Left kidney (tissue), 2 donors: Measurements from ENCODE around the gene DUSP22. TPM values are rescaled to one million over a fixed set of nuclear protein-coding genes. Genes with fewer than 3 reads are reported as not detected.

Experiments used
- DNase-seq: peaks from one replicate; pipeline ENCODE4 v3.0.0-alpha.2; 2013
- polyA plus RNA-seq: library from polyadenylated mRNA; unstranded; fragments of 120-200 nt; gene quantifications from one replicate; pipeline ENCODE4 v1.2.1, GENCODE V29; 2013; ENCODE audit not compliant: insufficient read length

The DUSP22 gene
- polyA plus RNA-seq, 1 donor: 21.2 TPM

DNA sequence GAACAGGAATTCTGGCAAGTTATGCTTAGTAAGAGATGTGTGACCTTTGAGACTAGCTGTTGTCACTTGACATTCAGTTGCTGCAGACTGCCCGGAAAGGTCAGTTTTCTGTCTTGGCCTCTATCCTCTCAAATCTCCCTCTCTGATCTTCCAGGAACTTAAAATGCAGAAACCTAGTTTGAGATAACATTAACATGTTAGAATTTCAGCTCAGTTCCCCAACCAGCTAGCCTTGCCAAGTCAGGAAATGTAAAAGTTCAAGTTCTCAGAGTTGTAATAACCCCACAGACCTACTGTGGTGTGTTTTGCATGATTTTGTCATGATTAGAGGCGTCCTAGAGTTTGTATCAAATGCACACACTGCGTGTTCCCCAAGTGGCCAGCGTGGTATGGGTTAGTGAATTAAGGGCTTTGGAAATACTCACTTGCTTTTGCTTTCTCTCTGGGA is 46.6 kb downstream of the DUSP22 start:
- no peak for DNase-seq

DNA sequence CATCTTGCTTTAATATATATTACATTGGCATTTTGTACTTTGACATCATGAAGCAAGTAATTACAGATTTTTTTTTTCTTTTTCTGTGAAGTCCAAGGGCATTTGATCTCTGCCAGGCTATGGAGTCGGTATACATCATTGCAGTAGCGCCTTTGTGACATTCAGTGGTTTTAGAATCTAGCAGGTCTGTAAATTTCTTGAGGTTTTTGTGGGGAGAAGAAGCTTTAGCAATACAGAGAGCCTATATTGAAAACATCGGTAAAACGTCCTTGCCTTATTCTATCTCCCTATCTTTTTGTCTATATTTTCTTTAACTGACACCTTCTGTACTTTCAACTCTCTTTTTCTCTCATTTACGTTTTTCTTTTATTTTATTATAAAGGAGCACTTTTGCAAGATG is 47.2 kb downstream of the DUSP22 start:
- DNase-seq: no peak

DNA sequence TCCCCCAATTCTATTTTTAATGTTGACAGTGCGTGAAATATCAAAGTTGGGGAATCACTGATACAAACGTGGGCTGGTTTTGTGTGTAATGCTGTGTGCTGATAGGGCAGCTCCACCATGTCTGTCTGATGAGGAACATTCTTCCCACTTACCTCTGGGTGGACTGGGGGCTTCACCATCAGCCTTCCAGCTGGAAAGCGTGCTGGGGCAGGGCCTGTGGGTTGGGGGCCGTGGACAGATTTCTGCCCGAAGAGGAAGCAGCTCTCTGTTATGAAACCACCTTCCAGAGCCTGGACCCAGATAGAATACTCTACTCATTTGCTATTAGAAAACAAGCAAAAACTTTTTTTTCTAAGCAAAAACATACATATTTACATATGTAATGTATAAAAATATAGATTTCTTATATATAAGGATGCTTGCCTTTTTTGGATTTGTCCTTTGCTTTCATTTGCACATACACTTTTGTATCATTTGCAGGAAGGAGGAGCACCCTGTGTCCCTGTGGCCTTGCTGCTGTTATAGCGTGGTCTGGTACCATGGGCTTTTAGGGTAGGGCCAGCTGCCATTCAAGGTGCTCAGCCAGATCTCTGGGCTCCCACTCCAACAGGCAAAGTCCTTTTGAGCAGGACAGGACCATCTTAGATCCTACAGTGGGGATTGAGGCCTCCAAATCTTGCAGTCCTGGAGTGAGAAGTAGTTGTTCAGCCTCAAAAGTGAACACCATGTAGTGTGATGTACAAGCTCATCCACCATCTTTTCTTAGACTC is 48.1 kb downstream of the DUSP22 start:
- no peak for DNase-seq

DNA sequence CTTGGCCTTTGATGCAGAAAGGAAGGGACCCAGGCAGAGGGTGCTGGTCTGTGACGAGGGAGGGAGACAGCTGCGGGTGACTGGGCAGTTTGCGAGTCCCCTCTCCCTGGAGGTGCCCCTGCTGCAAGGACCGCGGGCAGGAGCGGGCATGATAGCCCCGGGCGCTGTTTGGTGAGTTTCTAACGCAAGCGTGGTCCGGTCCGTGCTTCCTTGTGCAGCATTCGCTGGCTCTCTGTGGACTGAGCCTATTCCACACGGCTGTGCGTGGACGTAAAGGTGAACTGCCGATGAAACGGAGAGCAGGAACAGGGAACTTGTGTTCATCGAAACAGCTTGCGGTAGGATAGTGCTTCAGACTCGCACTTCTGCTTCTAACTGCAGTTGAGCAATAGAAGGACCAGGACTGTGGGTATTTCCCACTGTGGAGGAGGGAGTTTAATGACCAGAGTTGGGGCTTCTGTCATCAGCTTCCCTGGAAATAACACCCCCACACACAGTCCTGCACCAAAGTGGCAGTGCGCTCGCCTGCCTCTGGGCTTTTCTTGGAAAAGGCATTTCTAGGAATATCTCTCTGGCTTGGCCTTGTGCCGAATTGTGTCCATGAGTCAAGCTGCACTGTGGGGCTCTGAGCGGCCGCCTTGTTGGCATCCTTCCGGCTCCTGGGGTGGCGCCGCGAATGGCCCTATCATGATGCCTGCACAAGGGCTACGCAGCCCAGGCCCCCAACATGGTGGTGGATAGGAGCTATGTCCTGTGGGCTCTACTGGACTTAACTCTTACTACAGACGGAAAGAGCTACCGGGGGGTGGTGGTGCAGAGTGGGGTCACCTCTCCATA is 48.9 kb downstream of the DUSP22 start:
- DNase-seq: no peak

DNA sequence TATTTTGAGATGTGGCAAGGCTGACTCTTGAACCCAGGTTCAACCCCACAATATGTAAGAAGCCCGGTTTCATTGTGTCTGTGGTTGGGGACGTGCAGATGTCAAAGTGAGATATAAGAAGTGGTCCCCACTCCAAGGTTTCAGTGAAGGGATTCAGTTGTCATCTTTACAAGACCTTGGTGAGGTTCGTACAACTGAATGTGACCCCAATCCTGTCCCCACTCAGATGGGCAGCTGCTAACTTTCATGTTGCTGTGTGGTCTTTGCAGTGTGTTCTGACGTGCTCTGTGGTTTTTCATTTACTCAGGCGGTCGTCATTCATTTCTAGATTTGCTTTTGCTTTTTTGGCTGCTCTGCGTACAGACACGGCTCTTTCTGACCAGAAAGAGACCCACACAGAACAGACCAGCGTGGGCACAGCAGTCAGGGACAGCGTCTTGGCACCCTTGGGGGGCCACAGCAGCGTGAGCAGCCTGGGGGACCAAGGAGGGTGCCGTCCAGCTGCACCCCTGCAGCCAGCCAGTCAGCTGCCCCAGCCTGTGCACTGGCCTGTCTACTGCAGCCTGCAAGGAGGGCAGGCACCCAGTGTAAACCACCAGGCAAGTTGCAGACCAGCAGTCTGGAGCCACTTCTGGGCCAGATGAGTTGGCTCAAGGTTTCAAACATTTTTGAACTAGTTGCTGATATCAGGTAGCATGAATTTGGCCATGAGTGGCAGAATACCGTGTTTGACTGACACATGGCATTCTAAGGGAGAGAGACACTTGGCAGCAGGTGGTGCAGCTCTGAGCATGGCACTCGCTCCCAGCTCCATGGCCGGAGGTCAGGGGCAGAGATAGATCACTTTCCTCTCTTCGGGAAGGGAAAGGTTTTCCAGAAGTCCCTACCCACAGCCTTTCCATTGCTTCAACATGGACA is 49.9 kb downstream of the DUSP22 start:
- DNase-seq: no peak

DNA sequence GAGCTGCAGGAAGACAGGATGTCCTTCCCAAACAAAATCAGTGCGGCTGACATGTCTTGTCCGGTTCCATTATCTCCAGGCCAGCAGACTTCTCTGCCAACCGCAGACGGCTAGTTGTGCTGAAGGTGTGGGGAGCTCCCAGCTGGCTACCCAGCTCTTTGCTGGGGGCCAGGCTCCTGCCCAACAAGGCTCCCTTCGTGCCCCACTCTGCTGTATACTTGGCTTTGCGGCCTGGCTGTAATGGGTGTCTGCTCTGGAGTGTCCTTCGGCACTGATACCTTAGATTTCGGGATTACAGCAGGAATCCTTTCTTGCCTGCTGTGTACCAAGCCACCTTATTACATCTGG is 50.5 kb downstream of the DUSP22 start:
- no peak for DNase-seq

DNA sequence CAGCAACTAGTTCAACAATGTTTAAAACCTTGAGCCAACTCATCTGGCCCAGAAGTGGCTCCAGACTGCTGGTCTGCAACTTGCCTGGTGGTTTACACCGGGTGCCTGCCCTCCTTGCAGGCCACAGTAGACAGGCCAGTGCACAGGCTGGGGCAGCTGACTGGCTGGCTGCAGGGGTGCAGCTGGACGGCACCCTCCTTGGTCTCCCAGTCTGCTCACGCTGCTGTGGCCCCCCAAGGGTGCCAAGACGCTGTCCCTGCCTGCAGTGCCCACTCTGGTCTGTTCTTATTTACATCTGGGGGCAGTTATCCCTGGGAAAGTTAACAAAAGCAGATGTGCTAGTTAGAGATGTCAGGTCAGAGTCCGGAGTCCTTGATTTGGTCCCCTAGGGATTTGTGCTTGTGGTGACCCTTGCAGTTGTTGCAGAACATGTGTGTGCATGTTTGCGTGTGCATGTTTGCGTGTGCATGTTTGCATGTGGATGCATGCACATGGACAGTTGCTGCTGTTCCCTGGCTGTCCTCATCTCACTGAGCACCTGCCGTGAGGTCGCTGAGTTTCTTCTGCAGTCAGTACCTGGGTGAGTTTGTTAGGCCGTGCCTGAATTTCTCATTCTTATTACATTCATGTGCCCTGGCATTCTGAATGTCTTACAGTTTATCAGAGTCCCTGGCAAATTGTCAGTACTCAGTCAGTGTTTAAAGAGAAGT is 51.1 kb downstream of the DUSP22 start:
- DNase-seq: no peak

DNA sequence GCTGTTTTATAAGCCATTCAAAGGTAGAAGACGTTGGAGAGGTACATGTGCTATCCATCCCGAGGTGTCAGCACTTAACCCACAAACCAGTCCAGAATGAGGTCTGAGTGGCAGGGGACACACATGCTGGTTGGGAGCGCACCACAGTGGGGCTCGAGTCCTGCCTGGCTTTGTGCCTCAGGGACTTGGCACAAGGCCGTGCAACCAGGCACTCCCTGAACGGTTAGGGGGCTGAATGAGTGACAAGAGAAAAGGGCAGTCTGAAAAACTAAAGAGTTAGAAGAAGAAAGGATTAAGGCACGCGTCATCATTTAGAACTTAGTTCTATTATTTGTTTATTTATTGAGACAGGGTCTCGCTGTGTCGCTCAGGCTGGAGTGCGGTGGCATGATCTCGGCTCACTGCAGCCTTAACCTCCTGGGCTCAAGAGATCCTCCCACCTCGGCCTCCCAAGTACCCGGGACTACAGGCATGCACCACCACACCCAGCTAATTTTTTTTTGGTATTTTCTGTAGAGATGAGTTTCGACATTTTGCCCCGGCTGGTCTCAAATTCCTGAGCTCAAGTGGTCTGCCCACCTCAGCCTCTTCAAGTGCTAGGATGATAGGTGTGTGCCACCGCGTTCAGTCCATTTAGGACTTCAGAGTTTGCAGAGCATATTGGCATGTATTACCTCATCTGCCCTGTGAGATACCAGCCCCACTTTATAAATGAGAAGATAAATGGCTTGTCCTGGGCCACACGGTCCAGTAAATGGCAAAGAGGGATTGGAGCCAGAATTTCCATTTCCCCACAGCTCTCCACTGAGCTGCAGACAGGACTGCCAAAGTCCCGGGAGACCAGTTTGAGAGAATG is 51.9 kb downstream of the DUSP22 start:
- no peak for DNase-seq

DNA sequence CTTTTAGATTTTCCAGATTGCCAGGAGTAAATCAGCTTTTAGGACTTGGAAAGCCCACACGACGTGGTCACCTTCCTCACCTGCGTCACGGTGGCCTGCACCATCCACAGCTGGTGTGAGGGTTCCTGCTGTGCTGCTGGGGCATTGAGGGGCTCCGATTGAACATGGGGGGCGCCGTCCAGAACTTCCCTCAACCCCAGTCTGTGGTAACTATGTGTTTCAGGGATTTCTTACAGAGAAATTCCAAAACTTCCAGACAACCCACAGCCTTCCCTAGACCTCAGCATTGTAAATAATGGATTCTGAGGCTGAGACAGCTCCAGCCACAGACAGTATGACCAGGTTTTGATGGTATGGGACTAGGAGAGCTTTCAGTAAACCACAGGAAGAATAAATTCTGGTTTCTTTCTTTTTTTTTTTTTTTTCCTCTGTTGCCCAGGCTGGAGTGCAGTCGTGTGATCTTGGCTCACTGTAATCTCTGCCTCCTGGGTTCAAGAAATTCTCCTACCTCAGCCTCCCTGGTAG is 52.6 kb downstream of the DUSP22 start:
- no peak for DNase-seq

DNA sequence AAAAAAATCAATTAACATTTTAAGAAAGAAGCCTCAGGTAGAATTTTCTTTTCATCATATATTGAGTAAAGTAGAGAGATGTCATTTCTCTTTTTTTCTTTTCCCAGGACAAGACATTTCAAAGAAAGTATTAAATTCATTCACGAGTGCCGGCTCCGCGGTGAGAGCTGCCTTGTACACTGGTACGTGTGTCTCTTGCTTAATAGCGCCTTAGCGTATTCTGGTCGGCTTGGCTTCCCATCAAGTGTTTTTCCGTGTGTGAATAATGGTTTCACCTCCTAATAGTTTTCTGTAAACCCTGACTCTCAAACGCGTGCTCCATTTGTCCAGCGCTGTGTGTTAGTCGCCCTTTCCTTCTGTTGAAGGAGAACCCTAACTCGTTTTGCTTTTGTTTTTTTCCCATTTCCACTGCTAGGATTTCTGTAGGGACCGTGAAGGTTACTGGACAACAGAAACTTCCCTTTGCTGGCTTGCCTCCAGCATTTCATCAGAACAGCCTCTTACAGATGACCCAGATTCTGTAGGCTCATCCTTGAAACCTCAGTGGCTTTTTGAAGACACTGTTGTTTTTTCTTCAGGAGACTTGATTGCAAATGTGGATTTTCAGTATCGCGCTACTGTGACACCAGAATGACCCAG is 53.6 kb downstream of the DUSP22 start:
- no peak for DNase-seq

DNA sequence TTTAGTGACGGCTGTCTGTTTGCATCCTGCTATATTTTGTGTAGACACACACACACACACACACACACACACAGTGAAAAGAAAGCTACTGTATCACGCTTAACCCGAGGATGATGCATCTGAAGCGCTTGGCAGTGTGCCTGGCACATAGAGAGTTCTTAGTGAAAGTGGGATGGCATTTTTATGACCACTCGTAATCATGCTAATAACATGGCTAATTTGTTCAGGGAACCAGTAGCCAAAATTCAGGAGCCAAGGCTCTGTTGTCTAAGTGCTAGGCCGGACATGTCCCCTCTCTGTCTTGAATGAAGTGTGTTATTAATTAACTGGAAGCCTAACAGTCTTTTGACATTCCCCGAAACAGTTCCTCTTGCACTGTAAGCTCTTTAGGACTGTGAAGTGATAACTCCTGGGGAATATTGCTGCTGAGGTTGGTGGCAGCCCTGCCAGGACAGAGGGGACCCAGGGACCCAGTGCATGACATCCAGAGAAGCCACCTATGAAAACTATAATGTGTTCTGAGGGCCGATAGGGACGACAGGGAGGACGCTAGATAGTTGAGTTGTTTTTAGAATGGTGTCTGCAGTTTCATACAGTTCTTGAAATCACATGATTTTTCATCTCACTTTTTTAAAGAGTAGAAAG is 54.2 kb downstream of the DUSP22 start:
- DNase-seq: no peak

DNA sequence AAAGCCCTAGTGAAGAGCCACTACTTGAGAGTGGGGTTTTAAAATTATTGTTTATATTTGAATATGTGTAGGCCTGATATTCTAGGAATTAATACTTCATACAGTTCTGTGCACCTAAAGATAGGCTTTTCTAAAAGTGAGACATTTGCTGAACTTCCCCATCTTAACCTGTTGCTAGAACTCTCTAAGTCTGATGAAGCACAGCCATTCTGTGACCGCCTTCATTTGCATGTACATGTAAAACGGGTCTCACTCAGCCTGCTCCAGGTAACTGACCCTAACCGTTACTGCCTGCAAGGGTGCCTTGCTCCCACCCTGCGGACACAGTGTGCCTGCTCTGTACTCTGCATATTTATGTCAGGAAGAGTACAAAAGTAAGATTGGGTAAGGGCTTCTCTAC is 54.9 kb downstream of the DUSP22 start:
- no peak for DNase-seq

DNA sequence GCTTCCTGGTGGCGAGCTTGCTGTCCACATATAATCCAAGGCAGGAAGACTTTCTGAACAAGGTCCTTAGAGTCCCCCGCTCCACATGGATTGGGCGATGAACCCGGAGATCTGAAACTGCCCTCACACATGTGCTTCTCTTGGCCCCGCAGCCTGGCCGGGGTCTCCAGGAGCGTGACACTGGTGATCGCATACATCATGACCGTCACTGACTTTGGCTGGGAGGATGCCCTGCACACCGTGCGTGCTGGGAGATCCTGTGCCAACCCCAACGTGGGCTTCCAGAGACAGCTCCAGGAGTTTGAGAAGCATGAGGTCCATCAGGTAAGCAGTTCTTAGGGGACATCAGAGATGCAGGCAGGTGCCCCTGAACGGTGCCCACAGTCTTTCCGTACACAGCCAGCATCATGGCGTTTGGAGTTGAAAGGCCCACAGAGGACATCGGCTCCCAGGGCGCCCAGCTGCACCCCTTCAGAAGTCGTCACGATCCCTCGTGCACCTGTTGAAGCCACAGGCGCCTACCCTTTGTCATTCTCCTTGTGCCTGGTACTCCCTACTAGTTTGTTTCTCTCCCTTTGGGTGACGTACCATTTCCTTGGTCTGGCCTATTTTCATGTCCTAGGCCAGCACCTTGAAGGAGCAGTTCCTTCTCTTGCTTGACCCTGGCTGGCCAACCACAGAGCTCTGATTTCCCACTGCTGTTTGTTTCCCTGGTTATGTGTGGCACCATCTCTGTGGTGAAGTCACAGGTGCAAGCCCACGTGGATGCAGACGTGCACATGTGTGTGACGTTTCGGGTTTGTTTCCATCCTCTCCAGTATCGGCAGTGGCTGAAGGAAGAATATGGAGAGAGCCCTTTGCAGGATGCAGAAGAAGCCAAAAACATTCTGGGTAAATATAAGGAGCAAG is 55.9 kb downstream of the DUSP22 start:
- no peak for DNase-seq

DNA sequence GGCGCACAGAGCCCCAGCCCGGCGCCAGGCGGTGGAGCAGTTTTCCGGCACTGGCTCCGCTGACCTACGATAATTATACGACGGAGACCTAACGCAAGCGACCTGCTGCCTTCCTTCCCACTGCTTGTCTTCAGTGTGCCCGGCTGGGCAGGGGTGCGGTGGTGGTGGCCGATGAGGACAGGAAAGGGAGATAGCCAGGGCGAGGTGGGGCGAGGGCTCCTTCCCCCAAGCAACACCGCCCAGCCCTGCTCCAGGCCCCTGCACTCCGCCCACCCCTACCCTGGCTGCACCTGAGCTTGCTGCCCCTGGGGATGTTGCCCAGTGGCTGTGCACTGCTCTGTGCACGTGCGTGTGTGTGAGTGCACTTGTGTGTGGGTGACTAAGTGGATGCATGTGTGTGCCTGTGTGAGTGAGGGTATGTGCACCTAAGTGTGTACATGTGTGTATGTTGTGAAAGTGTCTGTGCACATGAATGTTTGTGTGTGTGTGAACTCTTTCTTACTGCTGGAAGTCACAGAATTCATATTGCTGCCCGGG is 56.6 kb downstream of the DUSP22 start:
- no peak for DNase-seq

DNA sequence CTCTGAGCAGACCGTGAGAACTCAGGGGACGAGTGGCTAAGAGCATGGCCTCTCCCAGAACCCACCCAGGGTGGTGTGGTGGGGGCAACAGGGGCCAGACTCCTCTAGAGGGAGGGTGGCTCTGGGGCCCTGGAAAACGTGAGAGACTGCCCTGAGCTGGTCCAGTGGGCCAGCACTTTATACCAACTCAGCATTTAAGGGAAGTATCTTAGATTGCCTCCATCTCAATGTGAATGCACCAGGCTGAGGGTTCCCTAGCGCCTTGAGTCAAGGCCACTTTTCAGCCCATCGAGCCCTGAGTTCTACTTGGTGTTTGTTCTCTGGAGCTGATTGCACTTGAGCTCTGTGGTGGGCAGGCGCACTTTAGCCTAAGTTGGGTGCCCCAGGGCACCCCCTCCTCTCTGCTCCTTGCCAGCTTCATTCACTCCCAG is 57.2 kb downstream of the DUSP22 start:
- no peak for DNase-seq

DNA sequence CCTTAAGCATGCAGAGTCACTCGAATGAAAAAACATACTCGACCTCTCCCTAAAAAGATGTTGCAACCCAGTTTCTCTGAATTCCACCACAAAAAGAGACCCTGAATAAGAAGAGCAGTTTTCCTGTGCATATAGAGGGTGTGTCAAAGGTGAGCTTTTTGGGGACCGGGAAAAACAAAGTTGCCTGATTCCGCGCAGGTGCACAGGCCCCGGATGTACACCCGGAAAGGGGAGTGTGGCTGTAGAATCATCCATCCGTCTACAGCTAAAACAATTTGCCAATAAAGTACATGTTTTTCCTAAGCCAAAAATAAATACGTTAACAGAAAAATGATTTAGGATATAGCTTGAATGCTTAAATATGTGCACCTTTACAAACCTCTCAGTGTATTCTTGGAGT is 58.1 kb downstream of the DUSP22 start:
- DNase-seq: no peak

DNA sequence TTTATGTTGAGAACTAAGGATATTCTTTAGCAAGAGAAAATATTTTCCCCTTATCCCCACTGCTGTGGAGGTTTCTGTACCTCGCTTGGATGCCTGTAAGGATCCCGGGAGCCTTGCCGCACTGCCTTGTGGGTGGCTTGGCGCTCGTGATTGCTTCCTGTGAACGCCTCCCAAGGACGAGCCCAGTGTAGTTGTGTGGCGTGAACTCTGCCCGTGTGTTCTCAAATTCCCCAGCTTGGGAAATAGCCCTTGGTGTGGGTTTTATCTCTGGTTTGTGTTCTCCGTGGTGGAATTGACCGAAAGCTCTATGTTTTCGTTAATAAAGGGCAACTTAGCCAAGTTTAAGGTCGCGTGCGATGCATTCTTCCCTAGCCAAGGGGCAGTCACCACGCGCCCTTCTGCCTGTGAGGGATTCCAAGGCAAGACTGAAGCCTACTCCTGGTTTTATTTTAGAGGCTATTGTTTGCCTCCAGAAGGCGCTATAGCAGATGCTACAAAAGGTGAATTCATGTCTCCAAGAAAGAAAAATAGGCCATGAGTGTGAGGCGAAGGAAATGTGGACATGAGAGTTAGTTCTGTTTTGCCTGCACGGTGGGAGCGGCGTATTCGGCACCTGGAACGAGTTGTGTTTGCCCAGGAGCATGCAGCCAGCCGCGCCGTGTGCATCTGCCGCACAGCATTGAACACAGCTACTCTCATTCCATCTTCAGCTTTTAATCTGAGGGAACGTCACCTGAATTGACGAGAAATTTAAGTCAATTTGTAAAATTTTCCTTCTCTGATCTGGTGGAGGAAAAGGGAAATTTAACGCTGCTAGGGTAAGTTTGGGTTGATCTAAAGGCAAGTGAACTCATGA is 59.0 kb downstream of the DUSP22 start:
- DNase-seq: no peak
